Esophagus muscularis mucosa (tissue), 4 donors: ENCODE results near the gene RAD51B. TPM values are rescaled to one million over a fixed set of nuclear protein-coding genes. Genes with fewer than 3 reads are reported as not detected.

Experiments
- DNase-seq: peaks from one replicate; pipeline ENCODE4 v3.0.0-alpha.2; 2017; ENCODE audit errors: extremely low spot score
- H3K27ac ChIP-seq, 4 donors: fragments of 200-600 bp; sonication (generic); replicated peaks in 1 of 4; 1 replicate in 3 of 4; 2 replicates in 1 of 4; pipeline ENCODE4 v1.5.1; 2016 to 2019; ENCODE audit warnings: mild to moderate bottlenecking in 1 of 4
- H3K27me3 ChIP-seq, 4 donors: fragments of 200-600 bp; sonication (generic); one replicate each; pipeline versions ENCODE4 v1.5.1 to v1.6.0; 2016 to 2019
- H3K36me3 ChIP-seq, 4 donors: fragments of 200-600 bp; sonication (generic); one replicate each; pipeline ENCODE4 v1.5.1; 2016 to 2019
- H3K4me1 ChIP-seq, 4 donors: fragments of 200-600 bp; sonication (generic); one replicate each; pipeline ENCODE4 v1.5.1; 2016 to 2019
- H3K4me3 ChIP-seq, 4 donors: fragments of 200-600 bp; sonication (generic); 1 replicate in 2 of 4; 2 replicates in 2 of 4; pipeline ENCODE4 v1.5.1; 2016 to 2019; ENCODE audit warnings: mild to moderate bottlenecking in 4 of 4, moderate library complexity in 1 of 4
- H3K9me3 ChIP-seq, 4 donors: fragments of 200-600 bp; sonication (generic); 1 replicate in 3 of 4; 2 replicates in 1 of 4; pipeline ENCODE4 v1.5.1; 2016 to 2019
- CTCF ChIP-seq, 3 experiments: fragments of 200-600 bp in 2 of 3; fragments of 450-650 bp in 1 of 3; sonication (generic) in 2 of 3; IDR thresholded peaks; one replicate each; pipeline ENCODE4 v1.5.1; 2017 to 2019; ENCODE audit warnings: antibody characterized with exemption in 3 of 3, mild to moderate bottlenecking in 2 of 3, moderate library complexity in 1 of 3
- EP300 ChIP-seq: sonication (generic); formaldehyde crosslinking; IDR thresholded peaks from one replicate; pipeline ENCODE4 v1.6.1; 2017; ENCODE audit warnings: antibody characterized with exemption
- POLR2A ChIP-seq: fragments of 450-650 bp; IDR thresholded peaks from one replicate; pipeline ENCODE4 v1.6.1; 2017; ENCODE audit warnings: antibody characterized with exemption, moderate library complexity, mild to moderate bottlenecking, low read depth
- POLR2AphosphoS5 ChIP-seq, 2 donors: sonication (generic); formaldehyde crosslinking; IDR thresholded peaks; one replicate each; pipeline ENCODE4 v1.6.1; 2017; ENCODE audit warnings: antibody characterized with exemption in 2 of 2
- WGBS: methylation state at CpG from one replicate; pipeline ENCODE4 v1.1.5; 2018; 5-methylcytosine and 5-hydroxymethylcytosine counted together
- intact Hi-C: fragments of 100-400 bp; cut with DNase I; formaldehyde crosslinking; loops from one replicate; pipeline ENCODE4 v1.15.1; 2023
- total RNA-seq, 4 donors: library from RNA; depleted of rRNA; stranded (reverse); fragments of >200 nt; gene quantifications; one replicate each; pipeline versions ENCODE4 v1.1.0 to v1.2.1, GENCODE V29; 2016

RAD51B gene
- total RNA-seq, 4 donors from 2014 or later, result 2.8 to 11.1 (median 5.1) TPM

- intact Hi-C loops, result no loop called here
- no peak overlapping the region for H3K27ac ChIP-seq
- no peak overlapping the region for H3K4me3 ChIP-seq
- H3K9me3 ChIP-seq, result peaks cover 0 to 3% (median 0%) of the 10 kb centered on the region in 4 donors
- no peaks in the 10 kb centered on the region for H3K27me3 ChIP-seq
- H3K4me1 ChIP-seq, result peaks cover 0 to 3% (median 0%) of the 10 kb centered on the region in 4 donors
- 93% methylated on average over 12 of the region's 12 CpGs for WGBS
- DNase-seq, result no peak
- no peaks in the 10 kb centered on the region for H3K36me3 ChIP-seq
- TF ChIP-seq POLR2A (no peak), CTCF (IDR thresholded peaks at IDR 0.05) (no peak), POLR2AphosphoS5 (IDR thresholded peaks at IDR 0.05) (no peak)
Measured at GRCh38 chr14:68744613-68745012, 925.0 kb downstream of the RAD51B start.

GRCh38 chr14:68747393-68747792 lies 927.8 kb downstream of the RAD51B start:
- H3K27me3 ChIP-seq, result no peaks in the 10 kb centered on the region
- WGBS, result 94% methylated on average over 5 of the region's 5 CpGs
- H3K4me3 ChIP-seq, result no peak overlapping the region
- no peak overlapping the region for H3K27ac ChIP-seq
- no peaks in the 10 kb centered on the region for H3K36me3 ChIP-seq
- no peak for TF ChIP-seq POLR2A
- TF ChIP-seq CTCF (IDR thresholded peaks at IDR 0.05), result no peak
- TF ChIP-seq EP300, result no peak
- TF ChIP-seq POLR2AphosphoS5 (IDR thresholded peaks at IDR 0.05), result no peak
- H3K4me1 ChIP-seq, result peaks cover 6 to 11% (median 8%) of the 10 kb centered on the region in 4 donors
- no peaks in the 10 kb centered on the region for H3K9me3 ChIP-seq
- no peak for DNase-seq
- intact Hi-C loops, result no loop called here

GRCh38 chr14:68748260-68748659 lies 928.7 kb downstream of the RAD51B start:
- no peak for DNase-seq
- H3K9me3 ChIP-seq, result no peaks in the 10 kb centered on the region
- H3K4me3 ChIP-seq, result no peak overlapping the region
- peaks cover 7 to 20% (median 16%) of the 10 kb centered on the region in 4 donors for H3K4me1 ChIP-seq
- no peak overlapping the region for H3K27ac ChIP-seq
- H3K36me3 ChIP-seq, result no peaks in the 10 kb centered on the region
- H3K27me3 ChIP-seq, result no peaks in the 10 kb centered on the region
- WGBS, result 91% methylated on average over 10 of the region's 10 CpGs
- intact Hi-C loops, result no loop called here
- no peak for TF ChIP-seq CTCF (IDR thresholded peaks at IDR 0.05)

- WGBS, result 100% methylated on average over 1 of the region's 5 CpGs
- no peaks in the 10 kb centered on the region for H3K36me3 ChIP-seq
- H3K4me1 ChIP-seq, result peaks cover 7 to 23% (median 20%) of the 10 kb centered on the region in 4 donors
- TF ChIP-seq EP300 (no peak), CTCF (IDR thresholded peaks at IDR 0.05) (no peak), POLR2AphosphoS5 (IDR thresholded peaks at IDR 0.05) (no peak), POLR2A (no peak)
- intact Hi-C loops, result no loop called here
- no peak overlapping the region for H3K27ac ChIP-seq
- H3K27me3 ChIP-seq, result no peaks in the 10 kb centered on the region
- no peak for DNase-seq
- no peak overlapping the region for H3K4me3 ChIP-seq
- H3K9me3 ChIP-seq, result no peaks in the 10 kb centered on the region
Measured at GRCh38 chr14:68748691-68749090, 929.1 kb downstream of the RAD51B start.
